ENCODE measurements around the gene FOXL2NB.

Gene FOXL2NB

GRCh38 chr3:138942271-138942670, 4.7 kb upstream of the FOXL2NB start:
- H3K27ac ChIP-seq (ENCODE audit: low read length): no peak overlapping the region
- no peak overlapping the region for H3K4me3 ChIP-seq (ENCODE audit: low read length)
- peaks cover 11% of the 10 kb centered on the region for H3K4me1 ChIP-seq (ENCODE audit: insufficient read depth, low read length)
- peaks cover 100% of the 10 kb centered on the region for H3K27me3 ChIP-seq (ENCODE audit: insufficient read depth, low read length)
- no peaks in the 10 kb centered on the region; the same call in 1 of the 2 replicates for H3K9me3 ChIP-seq (ENCODE audit: insufficient read depth, low read depth, low read length)
- H3K9ac ChIP-seq (ENCODE audit: low read depth, low read length): no peak overlapping the region
- H3K36me3 ChIP-seq (ENCODE audit: insufficient read depth, low read depth, low read length): no peaks in the 10 kb centered on the region

- H3K4me3 ChIP-seq (ENCODE audit: low read length): no peak overlapping the region; the same call in 1 of the 2 replicates
- no peak overlapping the region for H3K9ac ChIP-seq (ENCODE audit: low read depth, low read length)
- H3K36me3 ChIP-seq (ENCODE audit: insufficient read depth, low read depth, low read length): no peaks in the 10 kb centered on the region
- H3K9me3 ChIP-seq (ENCODE audit: insufficient read depth, low read depth, low read length): no peaks in the 10 kb centered on the region
- no peak overlapping the region for H3K27ac ChIP-seq (ENCODE audit: low read length)
- H3K27me3 ChIP-seq (ENCODE audit: insufficient read depth, low read length): peaks cover 100% of the 10 kb centered on the region
- peaks cover 16% of the 10 kb centered on the region for H3K4me1 ChIP-seq (ENCODE audit: insufficient read depth, low read length)
Measured at GRCh38 chr3:138942861-138943623, 4.0 kb upstream of the FOXL2NB start.

GRCh38 chr3:138943724-138944653, 3.0 kb upstream of the FOXL2NB start:
- no peaks in the 10 kb centered on the region for H3K36me3 ChIP-seq (ENCODE audit: insufficient read depth, low read depth, low read length)
- no peak overlapping the region for H3K27ac ChIP-seq (ENCODE audit: low read length)
- H3K9ac ChIP-seq (ENCODE audit: low read depth, low read length): no peak overlapping the region
- peaks cover 100% of the 10 kb centered on the region for H3K27me3 ChIP-seq (ENCODE audit: insufficient read depth, low read length)
- peaks cover 26% of the 10 kb centered on the region for H3K4me1 ChIP-seq (ENCODE audit: insufficient read depth, low read length)
- no peaks in the 10 kb centered on the region for H3K9me3 ChIP-seq (ENCODE audit: insufficient read depth, low read depth, low read length)
- H3K4me3 ChIP-seq (ENCODE audit: low read length): peak overlapping the region; percentile 53; the same call in 1 of the 2 replicates

- Histone ChIP-seq H3K27me3 (ENCODE audit: insufficient read depth, low read length) (peaks cover 100% of the 10 kb centered on the region), H3K9ac (ENCODE audit: low read depth, low read length) (no peak overlapping the region), H3K9me3 (ENCODE audit: insufficient read depth, low read depth, low read length) (no peaks in the 10 kb centered on the region), H3K4me3 (ENCODE audit: low read length) (peak overlapping the region; percentile 53; the same call in 1 of the 2 replicates), H3K27ac (ENCODE audit: low read length) (no peak overlapping the region), H3K4me1 (ENCODE audit: insufficient read depth, low read length) (peaks cover 29% of the 10 kb centered on the region), H3K36me3 (ENCODE audit: insufficient read depth, low read depth, low read length) (no peaks in the 10 kb centered on the region)
Measured at GRCh38 chr3:138944654-138944928, 2.4 kb upstream of the FOXL2NB start.

- H3K9me3 ChIP-seq (ENCODE audit: insufficient read depth, low read depth, low read length): no peaks in the 10 kb centered on the region
- H3K4me3 ChIP-seq (ENCODE audit: low read length): peak overlapping the region; percentile 53; the same call in 1 of the 2 replicates
- peaks cover 29% of the 10 kb centered on the region for H3K4me1 ChIP-seq (ENCODE audit: insufficient read depth, low read length)
- no peaks in the 10 kb centered on the region for H3K36me3 ChIP-seq (ENCODE audit: insufficient read depth, low read depth, low read length)
- peaks cover 100% of the 10 kb centered on the region for H3K27me3 ChIP-seq (ENCODE audit: insufficient read depth, low read length)
- H3K9ac ChIP-seq (ENCODE audit: low read depth, low read length): no peak overlapping the region
- H3K27ac ChIP-seq (ENCODE audit: low read length): no peak overlapping the region
Measured at GRCh38 chr3:138944929-138945708, 1.9 kb upstream of the FOXL2NB start.

- peaks cover 100% of the 10 kb centered on the region for H3K27me3 ChIP-seq (ENCODE audit: insufficient read depth, low read length)
- H3K9ac ChIP-seq (ENCODE audit: low read depth, low read length): no peak overlapping the region; the same call in 1 of the 2 replicates
- H3K4me1 ChIP-seq (ENCODE audit: insufficient read depth, low read length): peaks cover 33% of the 10 kb centered on the region
- H3K9me3 ChIP-seq (ENCODE audit: insufficient read depth, low read depth, low read length): no peaks in the 10 kb centered on the region
- peak overlapping the region; percentile 63; the same call in 1 of the 2 replicates for H3K4me3 ChIP-seq (ENCODE audit: low read length)
- no peak overlapping the region for H3K27ac ChIP-seq (ENCODE audit: low read length)
- H3K36me3 ChIP-seq (ENCODE audit: insufficient read depth, low read depth, low read length): no peaks in the 10 kb centered on the region
Measured at GRCh38 chr3:138945709-138946662, 1.0 kb upstream of the FOXL2NB start.

GRCh38 chr3:138947495-138948121, 591 bp downstream of the FOXL2NB start:
- Histone ChIP-seq H3K9me3 (ENCODE audit: insufficient read depth, low read depth, low read length) (no peaks in the 10 kb centered on the region), H3K36me3 (ENCODE audit: insufficient read depth, low read depth, low read length) (no peaks in the 10 kb centered on the region), H3K9ac (ENCODE audit: low read depth, low read length) (peak overlapping the region; percentile 27; the same call in 1 of the 2 replicates), H3K4me3 (ENCODE audit: low read length) (peak overlapping the region; percentile 63; the same call in 1 of the 2 replicates), H3K27ac (ENCODE audit: low read length) (no peak overlapping the region), H3K27me3 (ENCODE audit: insufficient read depth, low read length) (peaks cover 100% of the 10 kb centered on the region), H3K4me1 (ENCODE audit: insufficient read depth, low read length) (peaks cover 32% of the 10 kb centered on the region)

- Histone ChIP-seq H3K27ac (ENCODE audit: low read length) (no peak overlapping the region), H3K4me1 (ENCODE audit: insufficient read depth, low read length) (peaks cover 27% of the 10 kb centered on the region), H3K36me3 (ENCODE audit: insufficient read depth, low read depth, low read length) (no peaks in the 10 kb centered on the region), H3K9ac (ENCODE audit: low read depth, low read length) (peak overlapping the region; percentile 2; the same call in 1 of the 2 replicates), H3K27me3 (ENCODE audit: insufficient read depth, low read length) (peaks cover 100% of the 10 kb centered on the region), H3K9me3 (ENCODE audit: insufficient read depth, low read depth, low read length) (no peaks in the 10 kb centered on the region), H3K4me3 (ENCODE audit: low read length) (peak overlapping the region; percentile 58; the same call in 1 of the 2 replicates)
Measured at GRCh38 chr3:138948371-138949001, 1.5 kb downstream of the FOXL2NB start.

GRCh38 chr3:138949002-138949418, 2.0 kb downstream of the FOXL2NB start:
- Histone ChIP-seq H3K36me3 (ENCODE audit: insufficient read depth, low read depth, low read length) (no peaks in the 10 kb centered on the region), H3K4me3 (ENCODE audit: low read length) (peak overlapping the region; percentile 58; the same call in 1 of the 2 replicates), H3K9me3 (ENCODE audit: insufficient read depth, low read depth, low read length) (no peaks in the 10 kb centered on the region), H3K27me3 (ENCODE audit: insufficient read depth, low read length) (peaks cover 100% of the 10 kb centered on the region), H3K9ac (ENCODE audit: low read depth, low read length) (peak overlapping the region; percentile 51; the same call in 1 of the 2 replicates), H3K4me1 (ENCODE audit: insufficient read depth, low read length) (peaks cover 22% of the 10 kb centered on the region), H3K27ac (ENCODE audit: low read length) (no peak overlapping the region)

All from iPS-20b (cell line).